Type B pancreatic cell (in vitro differentiated cells): ENCODE measurements around the gene LCMT1. TPM values are rescaled to one million over a fixed set of nuclear protein-coding genes. Genes with fewer than 3 reads are reported as not detected.

Experiments
- DNase-seq: peaks from one replicate; pipeline ENCODE4 v3.0.0; 2021; ENCODE audit warnings: mixed read lengths; ENCODE audit not compliant: unreplicated experiment; ENCODE audit errors: extremely low spot score
- H3K27ac Mint-ChIP-seq: 2 replicates; pipeline ENCODE4 v1.8.0; 2021; ENCODE audit warnings: mild to moderate bottlenecking, mixed read lengths
- H3K27me3 Mint-ChIP-seq: 2 replicates; pipeline ENCODE4 v1.8.0; 2021; ENCODE audit warnings: mixed read lengths
- H3K36me3 Mint-ChIP-seq: 2 replicates; pipeline ENCODE4 v1.8.0; 2021; ENCODE audit warnings: mixed read lengths
- H3K4me1 Mint-ChIP-seq: one replicate; pipeline ENCODE4 v1.8.0; 2021; ENCODE audit warnings: mixed read lengths; ENCODE audit not compliant: unreplicated experiment
- H3K4me3 Mint-ChIP-seq: 2 replicates; pipeline ENCODE4 v1.8.0; 2021; ENCODE audit warnings: mild to moderate bottlenecking, mixed read lengths
- H3K9me3 Mint-ChIP-seq: 2 replicates; pipeline ENCODE4 v1.8.0; 2021; ENCODE audit warnings: mixed read lengths
- CTCF ChIP-seq: fragments of 200-600 bp; sonication (generic); conservative IDR thresholded peaks from 2 replicates; pipeline ENCODE4 v1.5.0; 2021; ENCODE audit warnings: antibody characterized with exemption, mild to moderate bottlenecking
- total RNA-seq: library from RNA; stranded (reverse); gene quantifications from 2 replicates; pipeline ENCODE4 v1.2.1, GENCODE V29; 2021; ENCODE audit warnings: low replicate concordance

The LCMT1 gene
- total RNA-seq, 1 donor from 2014 or later, result 65.7 TPM

- no peak for TF ChIP-seq CTCF
- Mint-ChIP-seq H3K4me1 (peaks cover 4% of the 10 kb centered on the region), H3K27ac (no peak overlapping the region), H3K27me3 (peaks cover 31% of the 10 kb centered on the region), H3K4me3 (no peak overlapping the region), H3K9me3 (no peaks in the 10 kb centered on the region), H3K36me3 (no peaks in the 10 kb centered on the region)
- no peak for DNase-seq
These were observed 16.9 kb upstream of the LCMT1 start for GRCh38 chr16:25094596-25094995.

GRCh38 chr16:25095636-25096035 is 15.9 kb upstream of the LCMT1 start:
- Mint-ChIP-seq H3K4me3 (no peak overlapping the region), H3K9me3 (no peaks in the 10 kb centered on the region), H3K27ac (no peak overlapping the region), H3K4me1 (no peaks in the 10 kb centered on the region), H3K27me3 (peaks cover 31% of the 10 kb centered on the region), H3K36me3 (no peaks in the 10 kb centered on the region)
- no peak for TF ChIP-seq CTCF
- DNase-seq, result no peak

GRCh38 chr16:25097276-25097975 is 14.1 kb upstream of the LCMT1 start:
- Mint-ChIP-seq H3K27me3 (peaks cover 33% of the 10 kb centered on the region), H3K4me3 (no peak overlapping the region), H3K36me3 (no peaks in the 10 kb centered on the region), H3K27ac (no peak overlapping the region), H3K4me1 (no peaks in the 10 kb centered on the region), H3K9me3 (no peaks in the 10 kb centered on the region)
- DNase-seq, result no peak
- TF ChIP-seq CTCF, result no peak

- H3K36me3 Mint-ChIP-seq, result no peaks in the 10 kb centered on the region
- no peaks in the 10 kb centered on the region for H3K4me1 Mint-ChIP-seq
- peaks cover 22% of the 10 kb centered on the region for H3K27me3 Mint-ChIP-seq
- DNase-seq, result no peak
- TF ChIP-seq CTCF, result no peak
- H3K4me3 Mint-ChIP-seq, result no peak overlapping the region
- H3K9me3 Mint-ChIP-seq, result no peaks in the 10 kb centered on the region
- H3K27ac Mint-ChIP-seq, result no peak overlapping the region
These were observed 11.0 kb upstream of the LCMT1 start for GRCh38 chr16:25100511-25100910.

GRCh38 chr16:25106567-25107465 is 4.7 kb upstream of the LCMT1 start:
- peaks cover 21% of the 10 kb centered on the region for H3K4me1 Mint-ChIP-seq
- peak overlapping the region; percentile 99 for H3K4me3 Mint-ChIP-seq
- H3K9me3 Mint-ChIP-seq, result no peaks in the 10 kb centered on the region
- H3K27ac Mint-ChIP-seq, result peak overlapping the region; percentile 93
- H3K36me3 Mint-ChIP-seq, result no peaks in the 10 kb centered on the region
- DNase-seq, result peak; percentile 91
- no peak for TF ChIP-seq CTCF
- H3K27me3 Mint-ChIP-seq, result peaks cover 16% of the 10 kb centered on the region
